Stimulated activated CD4-positive, alpha-beta T cell treated with anti-CD3 and anti-CD28 coated beads, TNF-alpha, amount 100 ng/mL, for 24 hours (primary cell): ENCODE data around the gene NME4.
"Not testable (repeated sequence)": the region's sequence is repeated elsewhere in the genome, so short reads cannot be mapped to it uniquely, and the experiment has no call there.

Experiments used
- DNase-seq, 3 experiments: peaks; one replicate each; pipeline ENCODE4 v3.0.0-alpha.2; 2020; ENCODE audit warnings: low read depth in 3 of 3

Gene NME4

DNA sequence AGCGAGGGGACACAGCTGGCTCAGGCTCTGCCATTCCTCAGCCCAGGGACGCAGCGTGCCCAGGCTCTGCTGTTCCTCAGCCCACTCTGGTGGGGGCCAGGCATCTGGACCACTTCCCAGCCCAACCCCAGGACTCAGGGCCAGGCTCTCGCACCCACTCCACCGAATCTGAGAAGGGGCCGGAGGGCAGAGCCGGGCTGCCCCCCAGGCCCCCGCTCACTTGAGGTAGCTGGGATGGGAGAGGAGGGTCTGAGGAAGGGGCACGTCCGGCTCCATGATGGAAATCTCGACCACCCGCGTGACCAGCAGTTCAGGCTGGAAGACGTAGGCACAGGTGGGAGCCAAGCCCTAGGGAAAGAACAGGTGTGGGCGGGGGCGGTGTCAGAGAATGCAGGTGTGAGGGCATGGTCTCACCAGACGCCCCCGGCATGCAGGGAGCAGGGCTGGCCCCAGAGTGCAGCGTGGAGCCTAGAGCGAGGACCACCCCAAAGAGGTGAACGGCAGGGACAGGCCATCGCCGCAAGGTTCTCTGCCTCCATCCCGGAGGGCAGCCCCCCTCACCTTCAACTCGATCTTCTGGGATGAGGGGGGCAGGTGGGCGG lies 20.1 kb upstream of the NME4 start:
- no peak for DNase-seq

- no peak for DNase-seq
Measured at GRCh38 chr16:377419-377951, 19.5 kb upstream of the NME4 start.

- DNase-seq: not testable (repeated sequence)
Measured at GRCh38 chr16:378113-378820, 18.7 kb upstream of the NME4 start.

DNA sequence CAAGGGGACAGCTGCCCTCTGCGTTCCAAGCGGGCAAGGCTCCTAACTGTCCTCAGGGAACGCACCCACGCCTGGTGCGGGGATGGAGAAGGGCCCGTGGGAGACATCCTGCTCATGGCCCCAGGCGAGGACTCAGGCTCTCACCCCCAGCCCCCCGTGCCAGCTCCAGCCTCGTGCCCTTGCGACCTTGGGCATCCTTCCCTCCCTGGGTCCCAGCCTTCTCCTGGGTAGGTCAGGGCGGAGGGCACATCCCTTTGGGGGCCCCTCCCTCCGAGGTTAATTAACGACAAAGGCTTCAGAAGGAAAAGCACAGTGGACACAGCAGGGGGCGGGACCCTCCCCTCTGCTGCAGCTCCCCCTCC lies 18.2 kb upstream of the NME4 start:
- no peak for DNase-seq

DNA sequence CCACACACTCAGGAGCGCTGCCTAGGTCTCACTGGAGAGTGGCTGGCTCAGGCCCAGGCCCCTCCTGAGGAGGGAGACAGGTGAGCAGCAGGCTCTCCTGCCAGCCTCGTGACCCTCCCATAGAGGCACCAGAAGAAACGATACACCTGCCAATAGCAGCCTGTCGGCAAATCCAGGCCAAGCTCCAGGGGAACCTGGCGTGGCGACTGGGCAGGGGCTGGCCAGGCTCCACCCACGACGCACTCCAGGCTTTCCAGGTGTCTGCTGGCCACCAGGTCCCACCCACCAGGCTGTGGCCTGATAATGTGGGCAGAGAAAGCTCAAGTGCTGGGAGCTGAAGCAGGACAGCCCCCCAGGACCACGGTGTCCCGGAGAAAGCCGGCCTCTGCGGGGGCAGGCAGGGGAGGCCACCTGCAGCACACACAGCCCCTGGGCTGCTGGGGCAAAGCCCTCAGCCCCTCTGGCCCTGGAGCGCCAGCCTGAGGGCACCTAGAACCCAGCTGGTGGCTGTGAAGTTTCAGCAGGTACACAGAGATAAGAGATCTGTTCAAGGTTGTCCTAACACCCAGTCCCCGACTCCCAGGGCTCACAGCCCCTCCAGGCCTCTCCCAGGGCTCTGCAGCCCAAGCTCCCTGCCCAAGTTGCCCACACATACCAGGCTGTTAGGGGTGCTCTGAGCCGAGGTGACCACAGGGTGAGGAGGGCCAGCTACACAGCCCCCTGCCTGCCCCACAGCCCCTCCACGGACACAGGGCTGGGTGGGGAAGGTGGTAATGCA lies 17.6 kb upstream of the NME4 start:
- no peak for DNase-seq

- DNase-seq: no peak
Measured at GRCh38 chr16:379961-380761, 16.8 kb upstream of the NME4 start.

DNA sequence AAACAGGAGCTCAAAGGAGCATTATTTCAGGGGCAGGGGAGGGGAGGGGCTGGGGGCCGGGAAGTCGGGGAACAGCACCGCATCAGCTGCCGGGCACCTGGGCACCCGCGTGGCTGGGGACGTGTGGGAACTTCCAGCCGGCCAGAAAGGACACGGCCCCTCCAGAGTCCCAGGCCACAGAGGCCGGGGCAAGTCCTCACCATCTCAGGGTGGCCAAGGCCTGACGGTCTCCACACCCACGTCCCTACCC lies 16.3 kb upstream of the NME4 start:
- DNase-seq: no peak

GRCh38 chr16:381012-381788 lies 15.8 kb upstream of the NME4 start:
- DNase-seq: no peak

- DNase-seq: peak; percentile 38 to 69 (median 52)
Measured at GRCh38 chr16:381789-382717, 14.9 kb upstream of the NME4 start, which contains the start of gene PGAP6. PGAP6 (minus strand) TSS chr16:381978; CDS start chr16:381821, 157 bp downstream.

DNA sequence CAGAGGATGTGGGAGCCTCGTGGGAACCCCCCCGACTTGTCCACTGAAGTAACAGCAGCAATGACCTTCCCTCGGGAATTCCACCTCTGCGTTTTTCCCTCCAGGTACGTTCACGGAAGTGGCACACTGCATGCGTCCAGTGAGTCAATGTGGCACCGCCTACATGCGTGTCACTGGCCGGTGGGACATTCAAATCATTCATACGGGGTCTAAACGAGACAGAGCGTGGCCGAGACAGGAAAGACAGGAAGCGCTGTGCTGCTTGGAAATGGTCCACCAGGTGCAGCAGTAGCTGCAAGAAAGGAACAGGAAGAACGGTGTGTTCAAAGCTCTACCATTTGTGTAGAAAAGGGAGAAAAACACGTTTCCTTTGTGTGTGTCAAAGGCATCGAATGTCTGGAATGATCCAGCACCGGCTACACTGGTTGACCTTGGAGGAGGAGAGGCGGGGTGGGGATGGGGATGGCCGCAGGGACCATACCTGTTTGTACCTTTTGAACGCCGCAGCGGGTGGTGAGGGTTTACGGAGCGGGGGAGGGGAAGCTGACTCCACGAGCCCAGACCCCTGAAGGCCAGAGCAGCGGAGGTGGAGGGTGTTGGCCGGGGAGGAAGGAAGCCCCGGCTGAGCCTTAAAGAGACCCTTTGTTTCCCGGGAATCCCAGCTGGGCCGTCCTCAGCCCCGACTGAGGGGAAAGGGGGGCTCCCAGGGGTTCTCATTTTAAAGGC lies 13.5 kb upstream of the NME4 start:
- DNase-seq: peak in 1 of 3 experiments; percentile 52

DNA sequence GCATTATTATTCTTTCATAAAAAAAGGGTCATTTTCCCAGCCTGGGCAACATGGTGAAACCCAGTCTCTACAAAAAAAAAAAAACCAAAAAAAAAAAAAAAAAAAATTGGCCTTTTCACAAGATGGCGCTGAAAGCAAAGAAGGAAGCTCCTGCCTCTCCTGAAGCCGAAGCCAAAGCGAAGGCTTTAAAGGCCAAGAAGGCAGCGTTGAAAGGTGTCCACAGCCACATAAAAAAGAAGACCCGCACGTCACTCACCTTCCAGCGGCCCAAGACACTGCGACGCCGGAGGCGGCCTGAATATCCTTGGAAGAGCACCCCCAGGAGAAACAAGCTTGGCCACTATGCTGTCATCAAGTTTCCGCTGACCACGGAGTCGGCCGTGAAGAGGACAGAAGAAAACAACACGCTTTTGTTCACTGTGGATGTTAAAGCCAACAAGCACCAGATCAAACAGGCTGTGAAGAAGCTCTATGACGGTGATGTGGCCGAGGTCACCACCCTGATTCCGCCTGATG lies 10.3 kb upstream of the NME4 start:
- no peak for DNase-seq

- not testable (repeated sequence) for DNase-seq
Measured at GRCh38 chr16:387761-388666, 9.0 kb upstream of the NME4 start.

- no peak for DNase-seq
Measured at GRCh38 chr16:389352-389751, 7.6 kb upstream of the NME4 start.

GRCh38 chr16:391885-392335 lies 5.1 kb upstream of the NME4 start:
- peak; percentile 57 to 86 (median 63) for DNase-seq

- no peak for DNase-seq
Measured at GRCh38 chr16:392450-393030, 4.5 kb upstream of the NME4 start.

DNA sequence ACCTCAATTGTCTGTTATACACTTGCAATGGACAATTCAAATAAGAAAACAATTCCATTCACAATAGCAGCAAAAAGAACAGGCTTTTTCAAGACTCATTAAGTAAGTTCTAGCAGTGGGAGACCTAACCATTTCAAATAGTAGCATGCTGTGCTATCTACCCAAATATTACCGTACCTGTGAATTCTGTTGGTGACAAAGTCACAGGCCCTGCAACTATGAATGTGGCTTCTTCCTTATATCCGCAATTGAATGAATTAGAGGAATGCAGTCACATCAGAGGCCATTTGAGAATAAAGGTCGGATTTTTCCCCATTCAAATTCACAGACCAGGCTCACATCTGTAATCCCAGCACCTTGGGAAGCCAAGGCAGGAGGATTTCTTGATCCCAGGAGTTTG lies 800 bp upstream of the NME4 start:
- no peak for DNase-seq

GRCh38 chr16:396605-397004 lies 394 bp upstream of the NME4 start:
- no peak for DNase-seq
